Measurements from ENCODE around the gene ADIPOR1.
"Not testable (repeated sequence)": the region's sequence is repeated elsewhere in the genome, so short reads cannot be mapped to it uniquely, and the experiment has no call there.

ADIPOR1 gene

DNA sequence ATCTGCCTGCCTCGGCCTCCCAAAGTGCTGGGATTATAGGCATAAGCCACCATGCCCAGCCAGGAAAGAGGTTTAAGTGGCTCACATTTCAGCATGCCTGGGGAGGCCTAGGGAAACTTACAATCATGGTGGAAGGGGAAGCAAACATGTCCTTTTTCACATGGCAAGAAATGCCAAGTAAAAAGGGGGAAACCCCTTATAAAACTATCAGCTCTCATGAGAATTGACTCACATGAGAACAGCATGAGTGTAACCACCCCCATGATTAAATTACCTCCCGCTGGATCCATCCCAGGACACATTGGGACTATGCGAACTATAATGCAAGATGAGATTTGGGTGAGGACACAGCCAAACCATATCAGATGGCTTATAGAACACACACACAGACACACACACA lies 22.3 kb downstream of the ADIPOR1 start:
- no peak for DNase-seq

DNA sequence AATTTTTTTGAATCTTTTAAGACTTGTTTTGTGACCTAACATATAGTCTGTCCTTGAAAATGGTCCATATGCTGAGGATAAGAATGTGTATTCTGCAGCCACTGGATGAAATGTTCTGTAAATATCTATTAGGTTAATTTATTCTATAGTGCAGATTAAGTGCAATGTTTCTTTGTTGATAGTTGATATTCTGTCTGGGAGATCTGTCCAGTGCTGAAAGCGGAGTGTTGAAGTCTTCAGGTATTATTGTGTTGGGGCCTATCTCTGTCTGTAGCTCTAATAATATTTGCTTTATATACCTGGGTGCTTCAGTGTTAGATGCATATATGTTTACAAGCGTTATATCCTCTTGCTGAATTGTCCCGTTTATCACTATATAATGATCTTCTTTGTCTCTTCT lies 23.4 kb downstream of the ADIPOR1 start:
- no peak for DNase-seq

DNA sequence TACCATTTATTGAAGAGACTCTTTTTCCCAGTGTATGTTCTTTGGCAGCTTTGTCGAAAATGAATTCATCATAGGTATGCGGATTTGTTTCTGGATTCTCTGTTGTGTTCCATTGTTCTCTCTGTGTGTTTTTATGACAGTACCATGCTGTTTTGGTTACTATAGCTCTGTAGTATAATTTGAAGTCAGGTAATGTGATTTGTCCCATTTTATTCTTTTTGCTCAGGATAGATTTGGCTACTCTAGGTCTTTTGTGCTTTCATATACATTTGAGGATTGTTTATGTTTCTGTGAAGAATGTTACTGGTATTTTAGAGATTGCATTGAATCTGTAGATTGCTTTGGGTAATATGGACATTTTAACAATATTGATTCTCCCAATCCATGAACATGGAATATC lies 25.6 kb downstream of the ADIPOR1 start:
- no peak for DNase-seq

DNA sequence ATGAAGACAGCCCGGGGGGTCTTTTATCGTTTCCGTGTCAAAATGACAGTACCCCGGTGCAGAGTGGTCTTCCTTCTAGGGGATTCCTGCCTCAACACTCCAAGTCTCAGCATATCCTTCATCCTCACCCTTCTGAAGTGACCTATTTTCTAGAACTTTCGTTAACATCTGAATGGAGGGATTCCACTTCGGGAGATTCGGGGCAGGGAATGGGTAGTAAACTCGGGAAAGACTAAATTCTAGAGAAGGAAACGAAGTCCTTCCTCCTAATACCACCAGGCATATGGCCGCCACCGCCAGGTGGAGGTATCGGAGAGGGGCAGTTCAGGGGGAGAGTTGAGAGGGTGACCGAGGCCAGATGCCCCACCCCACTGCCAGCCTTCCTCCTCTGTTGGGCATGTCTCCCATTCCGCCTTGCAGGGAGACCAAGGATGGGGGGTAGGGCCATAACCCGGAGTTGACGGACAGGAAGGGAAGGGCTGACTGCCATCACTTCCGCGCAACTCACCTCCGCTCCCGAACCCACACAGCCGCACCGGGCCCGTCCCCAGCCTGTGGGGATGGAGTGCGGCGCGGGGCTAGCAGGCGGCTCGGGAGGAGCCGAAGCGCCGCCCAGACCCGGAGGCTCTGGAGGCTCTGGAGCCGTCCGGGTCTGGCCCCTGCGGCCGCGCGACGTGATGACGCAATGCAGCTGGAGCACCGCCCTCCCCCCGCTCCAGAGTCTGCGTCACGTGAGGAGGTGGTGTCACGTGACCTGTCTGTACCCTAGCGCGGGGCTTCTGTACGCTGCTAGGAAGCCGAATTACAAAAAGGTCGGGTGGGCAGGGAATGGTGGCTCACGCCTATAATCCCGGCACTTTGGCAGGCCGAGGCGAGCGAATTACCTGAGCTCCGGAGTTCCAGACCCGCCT lies 31.3 kb downstream of the ADIPOR1 start, which contains the start of gene KLHL12:
Gene KLHL12, minus strand, starts transcription at position 654 of the 911 bp plus-strand sequence. CDS start 2,072 bp downstream, outside the sequence.
- peak; percentile 64 for DNase-seq

DNA sequence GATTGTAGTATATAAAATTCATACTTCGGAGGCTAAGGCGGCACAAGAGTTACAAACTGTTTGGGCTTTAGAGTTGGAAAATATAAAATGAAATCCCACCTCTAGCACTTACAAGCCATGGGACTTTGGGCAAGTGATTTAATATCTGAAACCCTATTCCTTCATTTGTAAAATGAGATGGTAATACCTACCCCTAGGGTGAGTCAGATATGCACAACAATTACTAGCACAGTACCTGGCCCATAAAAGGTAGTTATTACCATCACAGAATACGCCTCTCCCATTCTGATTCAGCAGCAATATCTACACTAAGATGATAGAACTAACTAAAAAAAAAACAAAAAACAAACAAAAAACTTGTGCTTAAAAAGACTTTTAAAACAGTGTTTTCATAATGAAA lies 34.6 kb downstream of the ADIPOR1 start:
- DNase-seq: no peak

DNA sequence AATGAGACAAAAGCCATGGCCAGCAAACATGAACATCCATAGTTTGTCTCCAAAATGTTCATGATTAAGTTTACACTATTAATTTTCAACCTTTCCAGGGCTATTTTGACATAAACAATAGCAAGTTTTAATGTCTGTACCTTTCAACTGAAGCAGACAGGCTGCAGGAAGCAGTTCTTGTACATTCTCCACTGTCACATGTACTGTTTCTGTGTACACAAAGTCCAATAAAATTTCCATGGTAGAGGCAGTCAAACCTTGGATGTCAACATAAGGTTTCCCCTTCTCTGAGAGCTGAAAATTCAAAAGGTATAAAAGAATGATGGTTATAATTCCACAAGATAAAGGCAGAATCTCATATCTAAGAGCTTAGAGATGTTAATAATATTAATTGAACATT lies 38.5 kb downstream of the ADIPOR1 start:
- DNase-seq: no peak

DNA sequence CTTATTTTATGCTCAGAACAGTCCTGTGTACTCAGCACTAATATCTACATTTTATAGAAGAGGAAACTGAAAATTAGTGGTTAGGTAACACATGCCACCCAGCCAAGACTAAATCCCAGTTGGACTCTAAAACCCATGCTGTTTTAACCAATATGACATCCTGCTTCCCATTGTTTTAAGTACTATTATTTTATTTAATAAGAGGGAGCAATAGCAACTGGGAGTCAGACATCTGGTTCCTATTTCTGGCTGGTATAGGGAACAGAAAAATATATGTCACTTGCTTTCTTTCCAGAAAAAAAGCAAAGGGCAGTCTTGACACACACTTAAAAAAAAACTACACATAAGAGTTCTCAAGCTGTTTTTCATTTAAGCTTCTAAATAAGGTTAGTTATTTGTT lies 43.0 kb downstream of the ADIPOR1 start:
- DNase-seq: peak; percentile 11

DNA sequence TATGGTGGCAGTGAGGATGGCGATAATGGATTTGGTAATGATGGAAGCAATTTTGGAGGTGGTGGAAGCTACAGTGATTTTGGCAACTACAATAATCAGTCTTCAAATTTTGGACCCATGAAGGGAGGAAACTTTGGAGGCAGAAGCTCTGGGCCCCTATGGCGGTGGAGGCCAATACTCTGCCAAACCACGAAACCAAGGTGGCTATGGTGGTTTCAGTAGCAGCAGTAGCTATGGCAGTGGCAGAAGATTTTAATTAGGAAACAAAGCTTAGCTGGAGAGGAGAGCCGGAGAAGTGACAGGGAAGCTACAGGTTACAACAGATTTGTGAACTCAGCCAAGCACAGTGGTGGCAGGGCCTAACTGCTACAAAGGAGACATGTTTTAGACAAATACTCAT lies 45.6 kb downstream of the ADIPOR1 start:
- not testable (repeated sequence) for DNase-seq

DNA sequence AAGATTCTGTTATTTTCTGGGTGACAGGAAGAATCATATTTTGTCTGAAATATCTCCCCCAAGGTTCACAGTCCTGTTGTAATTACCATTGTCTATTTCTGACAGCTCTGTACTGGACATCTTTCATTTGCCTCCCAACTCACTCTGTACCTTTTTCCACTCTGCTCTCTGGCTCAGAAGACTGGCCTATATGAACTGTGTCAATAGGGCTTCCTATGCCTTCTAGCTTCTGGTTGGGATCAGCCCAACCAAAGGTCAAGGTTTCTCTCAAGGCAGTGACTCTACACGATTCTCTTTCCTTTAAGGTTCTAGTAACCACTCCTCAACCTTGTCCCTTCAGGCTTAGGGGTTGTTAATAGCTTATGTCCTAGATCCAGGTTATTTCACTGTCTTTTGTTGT lies 48.6 kb downstream of the ADIPOR1 start:
- no peak for DNase-seq

DNA sequence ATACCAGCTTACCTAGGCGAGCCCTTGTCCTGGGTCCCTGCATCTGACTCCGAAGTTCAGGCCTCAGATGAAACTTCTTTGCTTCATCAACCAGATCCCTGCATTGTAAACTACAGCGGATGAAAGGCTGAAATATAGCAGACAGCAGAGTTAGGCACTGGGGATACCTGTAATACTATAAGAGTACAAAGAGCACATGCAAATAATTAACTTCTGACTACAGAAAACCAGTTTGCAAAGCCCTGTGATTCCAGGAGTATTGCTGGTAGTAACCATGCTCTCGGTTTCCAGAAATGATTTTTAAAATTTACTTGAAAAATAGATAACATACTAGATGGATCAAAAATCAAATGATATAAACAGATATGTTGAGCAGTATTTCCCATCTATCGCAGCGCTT lies 49.1 kb downstream of the ADIPOR1 start:
- DNase-seq: no peak

DNA sequence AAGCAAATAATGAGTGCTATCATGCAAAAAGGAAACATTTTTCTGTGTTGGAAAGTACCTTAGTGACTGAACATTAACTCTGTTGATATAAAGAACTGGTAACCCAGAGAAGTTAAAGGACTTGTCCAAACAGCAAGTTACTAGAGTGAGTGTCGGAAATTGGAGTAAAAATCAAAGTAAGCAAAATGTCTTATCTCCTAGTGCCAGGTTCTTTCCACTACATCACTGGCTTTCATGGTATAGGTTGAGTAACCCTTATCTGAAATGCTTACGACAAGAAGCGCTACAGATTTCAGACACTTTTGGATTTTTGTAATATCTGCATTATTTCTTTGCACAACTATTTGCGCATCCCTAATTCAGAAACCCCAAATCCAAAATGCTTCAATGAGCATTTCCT lies 52.8 kb downstream of the ADIPOR1 start:
- DNase-seq: no peak

DNA sequence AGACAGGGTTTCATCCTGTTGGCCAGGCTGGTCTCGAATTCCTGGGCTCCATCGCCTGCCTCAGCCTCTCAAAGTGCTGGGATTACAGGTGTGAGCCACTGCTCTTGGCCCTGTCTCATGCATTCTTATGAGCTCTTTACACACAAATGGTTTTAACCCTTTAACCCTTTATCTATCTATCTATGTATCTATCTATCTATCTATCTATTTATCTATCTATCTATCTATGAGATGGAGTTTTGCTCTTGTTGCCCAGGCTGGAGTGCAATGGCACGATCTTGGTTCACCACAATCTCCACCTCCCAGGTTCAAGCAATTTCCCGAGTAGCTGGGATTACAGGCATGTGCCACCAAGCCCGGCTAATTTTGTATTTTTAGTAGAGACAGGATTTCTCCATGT lies 54.3 kb downstream of the ADIPOR1 start:
- DNase-seq: not testable (repeated sequence)

DNA sequence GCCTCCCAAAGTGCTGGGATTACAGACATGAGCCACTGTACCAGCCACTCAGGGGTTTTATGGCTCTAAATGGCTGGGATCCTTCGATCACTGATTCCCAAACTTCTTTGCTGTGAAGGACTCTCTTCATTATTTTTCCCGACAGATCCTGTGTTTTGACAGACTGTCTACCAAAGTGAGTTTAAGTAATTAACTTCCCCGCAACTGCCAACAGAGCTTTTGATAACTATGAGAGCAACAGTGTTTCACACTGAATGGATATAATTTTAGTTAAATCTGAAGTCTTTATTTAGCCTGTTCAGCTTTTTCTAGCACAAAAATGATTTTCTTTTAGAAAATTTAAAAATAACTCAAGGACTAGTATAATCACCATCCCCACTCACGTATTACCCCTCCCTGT lies 56.6 kb downstream of the ADIPOR1 start:
- DNase-seq: no peak

DNA sequence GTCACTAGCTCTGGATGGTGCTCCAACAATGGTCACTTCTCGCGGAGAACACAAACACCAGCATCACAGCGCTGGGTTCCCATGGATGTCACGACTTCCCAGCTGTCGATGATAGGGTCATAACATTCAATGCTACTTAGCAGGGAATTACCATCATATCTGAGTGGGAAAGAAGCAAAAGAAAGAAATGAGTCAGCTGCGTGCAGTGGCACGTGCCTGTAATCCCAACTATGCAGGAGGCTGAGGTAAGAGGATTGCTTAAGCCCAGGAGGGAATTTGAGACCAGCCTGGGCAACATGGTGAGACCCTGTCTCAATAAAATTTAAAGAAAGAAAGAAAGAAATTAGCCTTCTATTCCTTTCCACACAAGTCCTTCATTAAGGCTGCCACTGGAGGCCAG lies 65.6 kb downstream of the ADIPOR1 start:
- DNase-seq: no peak
